ENCODE data around the gene FAM193A.
"Not testable (repeated sequence)": the region's sequence is repeated elsewhere in the genome, so short reads cannot be mapped to it uniquely, and the experiment has no call there.

Gene FAM193A

DNA sequence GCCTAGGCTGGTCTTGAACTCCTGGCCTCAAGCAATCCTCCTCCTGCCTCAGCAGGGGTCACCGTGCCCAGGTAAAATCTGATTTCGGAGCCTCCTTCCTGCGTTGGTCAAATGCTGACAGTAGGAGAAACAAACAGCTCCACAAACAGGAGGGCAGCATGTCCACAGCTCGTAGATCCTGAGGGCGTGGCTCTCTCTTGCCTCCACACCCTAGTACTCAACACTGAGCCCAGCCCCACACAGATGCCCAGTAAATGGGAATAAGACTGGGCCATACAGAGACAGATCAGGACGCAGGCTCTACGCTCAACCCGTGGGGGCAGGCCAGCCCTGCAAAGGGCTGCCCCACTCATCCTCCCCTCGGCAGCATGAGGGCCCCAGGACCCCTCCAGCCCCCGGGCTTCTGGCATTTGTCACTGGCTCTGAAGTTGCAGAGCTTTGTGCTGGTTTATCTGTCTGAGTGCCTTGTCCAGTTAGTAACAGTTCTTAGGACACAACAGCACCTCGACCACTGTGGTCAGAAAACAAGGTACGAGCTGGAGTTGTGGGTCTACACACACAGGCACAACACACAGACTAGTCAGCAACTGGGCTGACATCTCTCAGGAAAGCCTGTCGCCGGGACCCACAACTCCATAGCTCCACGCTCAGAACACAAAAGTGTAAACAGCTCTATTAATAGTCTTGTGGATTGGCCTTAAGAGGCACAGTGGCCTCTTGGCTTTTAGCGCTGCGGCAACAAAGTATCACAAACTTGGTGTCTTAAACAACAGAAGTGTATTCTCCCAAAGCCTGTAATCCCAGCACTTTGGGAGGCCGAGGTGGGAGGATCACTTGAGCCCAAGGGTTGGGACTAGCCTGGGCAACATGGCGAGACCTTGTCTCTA lies 214.5 kb downstream of the FAM193A start:
- no peak for DNase-seq (ENCODE audit: low read depth)

DNA sequence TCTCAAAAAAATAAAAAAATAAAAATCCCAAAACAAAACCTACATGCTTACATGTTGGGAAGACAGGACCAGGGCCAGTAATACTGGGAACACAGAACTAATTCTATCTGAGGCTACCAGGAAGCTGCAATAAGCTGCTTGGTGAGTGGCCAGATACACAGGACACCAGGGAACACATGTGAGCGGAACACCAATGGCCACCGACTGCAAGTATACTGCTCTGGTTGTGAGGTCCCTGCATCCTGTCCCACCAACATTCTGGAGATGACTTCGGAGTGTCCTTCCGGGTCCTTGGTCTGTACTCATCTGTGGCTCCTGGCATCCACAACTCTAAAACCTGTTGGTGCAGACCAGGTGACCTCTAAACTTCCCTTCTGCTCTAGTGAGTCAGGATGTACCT lies 217.0 kb downstream of the FAM193A start:
- DNase-seq (ENCODE audit: low read depth), result no peak

DNA sequence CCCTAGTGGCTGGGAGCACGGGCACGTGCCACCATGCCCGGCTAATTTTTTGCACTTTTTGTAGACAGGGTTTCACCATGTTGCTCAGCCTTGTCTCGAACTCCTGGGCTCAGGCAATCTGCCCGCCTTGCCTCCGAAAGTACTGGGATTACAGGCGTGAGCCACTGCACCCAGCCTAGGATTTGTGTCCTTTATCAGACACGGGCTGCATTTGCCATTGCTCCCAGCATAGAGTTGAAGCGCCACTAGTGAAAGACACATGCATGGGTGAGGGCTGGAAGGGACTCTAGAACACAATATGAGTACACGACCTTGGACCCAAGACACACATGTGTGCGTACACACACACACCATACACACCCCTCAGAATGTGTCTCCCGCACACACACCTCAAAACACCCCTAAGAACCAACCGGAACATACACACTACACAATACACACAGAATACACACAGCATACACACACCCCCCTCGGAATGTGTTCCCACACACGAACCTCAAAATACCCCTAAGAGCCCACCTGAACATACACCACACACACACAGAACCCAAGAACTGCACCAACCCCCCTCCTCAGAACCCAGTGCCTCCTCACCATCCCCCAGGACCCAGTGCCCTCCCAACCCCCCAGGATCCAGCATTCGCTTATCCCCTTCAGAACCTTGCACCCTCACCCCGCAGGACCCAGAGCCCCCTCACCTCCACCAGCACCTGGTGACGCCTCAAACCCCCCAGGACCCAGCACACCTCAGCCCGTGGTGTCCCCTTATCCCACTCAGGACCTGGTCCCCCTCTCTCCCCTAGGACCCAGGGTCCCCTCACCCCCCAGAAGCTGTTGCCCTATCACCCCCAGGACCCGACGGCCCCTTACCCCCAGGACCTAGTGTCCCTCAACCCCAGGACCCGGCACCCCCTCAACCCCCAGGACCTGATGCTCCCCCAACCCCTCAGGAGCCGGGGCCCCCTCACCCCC lies 218.7 kb downstream of the FAM193A start:
- no peak for DNase-seq (ENCODE audit: low read depth)

DNA sequence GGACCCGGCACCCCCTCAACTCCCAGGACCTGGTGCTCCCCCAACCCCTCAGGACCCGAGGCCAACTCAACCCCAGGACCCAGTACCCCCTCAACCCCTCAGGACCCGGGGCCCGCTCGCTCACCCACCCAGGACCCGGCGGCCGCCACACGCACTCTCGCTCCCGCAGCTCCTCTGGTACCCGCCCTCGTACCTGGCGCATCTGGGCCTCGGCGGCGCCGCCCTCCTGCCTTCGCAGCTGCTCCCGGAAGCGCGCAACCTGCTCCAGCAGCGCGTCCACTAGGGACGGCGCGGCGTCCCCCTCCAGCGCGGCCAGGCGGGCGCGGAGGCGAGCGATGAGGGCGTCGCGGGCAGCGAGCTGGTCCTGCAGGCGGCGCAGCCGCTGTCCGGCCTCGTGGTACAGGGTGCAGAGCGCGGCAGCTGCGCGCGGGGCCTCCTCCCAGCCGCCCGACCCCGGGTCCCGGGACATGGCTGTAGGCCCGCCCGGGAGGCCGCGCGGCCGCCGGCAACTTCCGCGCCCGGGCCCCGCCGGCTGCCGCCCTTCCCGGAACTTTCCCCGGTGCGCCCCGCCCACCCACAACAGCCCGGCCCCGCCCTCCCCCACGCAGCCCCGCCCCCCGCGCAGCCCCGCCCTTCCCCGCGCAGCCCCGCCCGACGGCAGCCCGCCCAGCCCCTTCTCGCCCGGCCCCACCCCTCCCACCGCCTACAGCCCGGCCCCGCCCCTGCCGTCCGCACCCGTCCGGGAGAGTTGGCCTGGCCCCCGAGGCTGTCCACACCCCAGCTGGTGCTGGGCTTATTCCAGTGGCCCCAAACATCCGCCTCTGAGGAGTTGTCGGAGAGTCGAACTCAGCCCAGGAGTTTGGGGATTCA lies 219.6 kb downstream of the FAM193A start, which contains the start of gene TNIP2:
TSS of gene TNIP2 (minus strand) at position 516 of the 870 bp plus-strand sequence. CDS start at position 469, 47 bp downstream.
- peak; percentile 51 for DNase-seq (ENCODE audit: low read depth)

DNA sequence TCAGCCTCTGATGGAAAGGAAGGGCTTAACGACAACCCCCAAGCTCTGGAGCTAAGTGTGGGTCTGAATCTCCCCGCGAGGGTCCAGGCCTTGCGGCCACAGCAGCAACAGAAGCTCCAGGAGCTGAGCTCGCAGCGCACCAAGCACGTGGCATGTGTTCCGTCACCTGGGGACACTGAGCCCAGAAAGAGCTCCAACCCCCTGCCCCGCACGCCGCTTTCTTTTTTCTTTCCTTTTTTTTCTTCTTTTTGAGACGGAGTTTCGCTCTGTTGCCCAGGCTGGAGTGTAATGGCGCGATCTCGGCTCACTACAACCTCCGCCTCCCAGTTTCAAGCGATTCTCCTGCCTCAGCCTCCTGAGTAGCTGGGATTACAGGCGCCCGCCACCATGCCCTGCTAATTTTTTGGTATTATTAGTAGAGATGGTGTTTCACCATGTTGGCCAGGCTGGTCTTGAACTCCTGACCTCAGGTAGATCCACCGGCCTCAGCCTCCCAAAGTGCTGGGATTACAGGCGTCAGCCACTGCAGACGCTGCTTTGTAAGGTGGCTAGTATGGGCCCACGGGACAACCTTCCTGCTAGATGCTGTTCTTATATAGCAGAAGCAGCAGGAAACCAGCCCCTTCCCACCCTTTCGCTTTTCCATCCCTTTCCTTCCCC lies 220.4 kb downstream of the FAM193A start:
- no peak for DNase-seq (ENCODE audit: low read depth)

DNA sequence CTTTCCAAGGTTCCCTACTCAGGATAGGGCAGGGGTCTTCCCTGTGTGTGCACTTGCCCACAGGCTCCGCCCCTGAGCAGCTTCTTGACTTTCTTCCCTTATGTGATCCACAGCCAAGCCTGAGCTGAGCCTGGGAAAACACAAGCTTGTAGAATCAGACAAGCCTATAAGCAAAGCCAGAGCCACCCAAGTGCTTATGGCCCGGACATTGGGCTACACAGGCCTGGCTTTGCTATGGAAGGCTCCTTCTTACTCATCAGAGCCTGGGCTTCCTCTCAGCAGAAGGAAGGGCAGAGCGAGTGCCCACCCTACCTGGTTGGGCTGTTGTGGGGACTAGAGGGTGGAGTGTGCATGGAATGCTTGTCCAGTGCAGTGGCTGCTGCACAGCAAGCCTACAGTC lies 221.0 kb downstream of the FAM193A start:
- DNase-seq (ENCODE audit: low read depth), result no peak

DNA sequence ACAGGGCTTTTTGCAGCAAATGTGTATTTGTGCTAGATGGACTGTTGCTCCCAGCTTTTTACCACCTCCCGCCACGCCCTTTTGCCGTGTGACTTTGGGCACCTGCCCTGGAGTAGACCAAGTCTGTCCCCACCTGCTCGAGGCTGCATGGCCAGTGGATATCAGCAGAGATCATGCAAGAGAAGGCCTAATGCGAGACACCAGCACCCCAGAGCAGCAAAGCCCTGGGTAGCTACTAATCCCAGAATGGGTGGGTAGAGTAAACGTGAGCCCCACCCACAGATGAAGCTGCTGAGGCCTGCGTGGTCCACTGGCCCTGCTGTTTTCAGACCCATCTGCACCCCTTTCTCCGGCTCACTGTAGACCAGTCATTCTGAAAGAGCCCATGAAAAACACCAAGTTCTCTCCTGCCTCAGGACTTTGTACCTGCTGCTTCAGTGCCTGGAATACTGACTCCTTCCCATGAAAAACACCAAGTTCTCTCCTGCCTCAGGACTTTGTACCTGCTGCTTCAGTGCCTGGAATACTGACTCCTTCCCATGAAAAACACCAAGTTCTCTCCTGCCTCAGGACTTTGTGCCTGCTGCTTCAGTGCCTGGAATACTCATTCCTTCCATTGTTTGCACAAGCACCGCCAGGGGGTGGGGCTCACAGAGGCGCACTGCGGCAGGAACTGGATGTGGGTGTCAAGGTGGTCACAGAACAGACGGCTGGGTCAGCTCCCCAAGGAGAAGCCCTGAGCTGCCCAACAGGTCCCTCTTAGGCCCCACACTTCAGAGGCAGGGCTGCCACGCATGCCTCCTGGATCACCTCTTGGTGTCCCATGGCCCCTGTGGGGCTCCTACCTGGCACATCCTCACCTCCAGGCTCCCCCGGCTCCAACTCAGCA lies 224.8 kb downstream of the FAM193A start:
- no peak for DNase-seq (ENCODE audit: low read depth)

DNA sequence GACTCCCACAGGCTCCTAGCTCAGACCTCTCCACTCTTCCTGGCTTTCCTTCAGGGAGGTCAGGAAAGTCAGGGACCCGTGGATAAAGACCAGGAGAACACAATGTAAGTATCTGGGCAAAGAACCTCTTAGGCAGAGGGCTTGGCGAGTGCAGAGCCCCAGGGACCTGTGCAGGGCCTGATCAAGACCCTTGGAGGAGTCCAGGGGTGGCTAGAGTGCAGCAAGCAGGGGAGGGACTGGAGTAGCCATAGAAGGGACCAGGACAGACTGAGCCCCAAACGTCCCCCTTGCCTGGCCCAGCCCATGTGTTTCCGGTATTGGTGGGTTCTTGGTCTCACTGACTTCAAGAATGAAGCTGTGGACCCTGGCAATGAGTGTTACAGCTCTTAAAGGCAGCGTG lies 225.6 kb downstream of the FAM193A start:
- no peak for DNase-seq (ENCODE audit: low read depth)

DNA sequence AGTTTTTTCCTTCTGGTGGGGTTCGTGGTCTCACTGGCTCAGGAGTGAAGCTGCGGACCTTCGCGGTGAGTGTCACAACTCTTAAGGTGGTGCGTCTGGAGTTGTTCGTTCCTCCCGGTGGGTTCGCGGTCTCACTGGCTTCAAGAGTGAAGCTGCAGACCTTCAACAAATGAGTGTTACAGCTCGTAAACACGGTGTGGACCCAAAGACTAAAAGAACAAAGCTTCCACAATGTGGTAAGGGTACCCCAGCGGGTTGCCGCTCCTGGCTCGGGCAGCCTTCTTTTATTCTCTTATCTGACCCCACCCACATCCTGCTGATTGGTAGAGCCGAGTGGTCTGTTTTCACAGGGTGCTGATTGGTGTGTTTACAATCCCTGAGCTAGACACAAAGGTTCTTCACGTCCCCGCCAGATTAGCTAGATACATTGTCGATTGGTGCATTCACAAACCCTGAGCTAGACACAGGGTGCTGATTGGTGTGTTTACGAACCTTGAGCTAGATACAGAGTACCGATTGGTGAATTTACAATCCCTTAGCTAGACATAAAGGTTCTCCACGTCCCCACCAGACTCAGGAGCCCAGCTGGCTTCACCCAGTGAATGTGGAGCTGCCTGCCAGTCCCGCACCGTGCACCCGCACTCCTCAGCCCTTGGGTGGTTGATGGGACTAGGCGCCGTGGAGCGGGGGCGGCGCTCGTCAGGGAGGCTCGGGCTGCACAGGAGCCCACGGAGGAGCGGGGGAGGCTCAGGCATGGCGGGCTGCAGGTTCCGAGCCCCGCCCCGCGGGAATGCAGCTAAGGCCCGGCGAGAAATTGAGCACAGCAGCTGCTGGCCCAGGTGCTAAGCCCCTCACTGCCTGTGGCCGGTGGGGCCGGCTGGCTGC lies 226.3 kb downstream of the FAM193A start:
- DNase-seq (ENCODE audit: low read depth), result not testable (repeated sequence)

DNA sequence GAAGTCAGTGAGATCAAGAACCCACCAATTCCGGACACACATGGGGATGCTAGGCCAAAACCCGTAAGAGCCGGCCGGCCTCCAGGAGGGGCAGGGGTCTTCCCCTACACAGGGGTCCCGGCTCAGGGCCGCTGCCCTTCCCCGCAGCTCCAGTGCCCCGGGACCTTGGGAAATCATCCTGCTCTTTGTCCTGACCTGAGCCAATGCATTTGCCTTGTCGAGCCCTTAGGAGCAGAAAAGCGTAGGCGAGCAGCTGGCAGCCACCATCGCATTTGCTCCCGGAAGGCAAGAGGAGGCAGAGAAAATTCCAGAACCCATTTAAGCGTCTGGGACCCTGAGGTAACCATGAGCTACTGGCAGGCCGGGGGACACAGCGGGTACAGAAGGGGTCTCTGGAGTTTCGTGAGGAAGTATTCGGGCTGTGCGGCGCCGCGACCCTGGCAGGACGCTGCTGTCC lies 227.1 kb downstream of the FAM193A start:
- no peak for DNase-seq (ENCODE audit: low read depth)

DNA sequence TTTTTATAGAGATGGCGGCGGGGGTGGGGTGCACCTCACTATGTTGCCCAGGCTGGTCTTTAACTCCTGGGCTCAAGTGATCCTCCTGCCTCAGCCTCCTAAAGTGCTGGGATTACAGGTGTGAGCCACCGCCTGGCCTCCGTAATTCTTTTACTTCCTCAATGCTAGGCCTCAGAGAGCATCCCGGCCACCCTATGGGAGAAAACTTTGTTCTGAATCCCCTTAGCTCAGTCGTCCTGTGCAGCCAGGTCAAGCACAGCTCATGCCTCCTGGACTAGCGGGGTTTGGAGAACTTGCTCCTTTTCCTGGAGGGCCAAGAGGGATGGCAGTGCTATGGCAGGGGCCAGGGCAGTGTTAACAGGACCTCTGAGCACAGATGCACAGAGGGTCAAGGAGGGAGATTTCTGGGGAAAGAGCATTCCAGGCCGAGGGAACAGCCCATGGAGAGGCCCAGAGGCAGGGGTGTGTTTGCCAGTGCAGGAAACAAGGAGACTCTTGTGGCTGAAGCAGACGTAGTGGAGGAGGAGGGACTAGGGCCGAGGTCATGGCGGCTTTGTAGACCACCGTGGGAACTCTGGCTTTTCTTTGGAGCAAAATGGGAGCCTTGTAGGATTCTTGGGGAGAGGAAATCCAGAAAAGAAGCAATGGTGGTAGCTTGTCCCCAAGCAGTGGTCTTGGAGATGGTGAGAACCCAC lies 229.5 kb downstream of the FAM193A start:
- DNase-seq (ENCODE audit: low read depth), result no peak

DNA sequence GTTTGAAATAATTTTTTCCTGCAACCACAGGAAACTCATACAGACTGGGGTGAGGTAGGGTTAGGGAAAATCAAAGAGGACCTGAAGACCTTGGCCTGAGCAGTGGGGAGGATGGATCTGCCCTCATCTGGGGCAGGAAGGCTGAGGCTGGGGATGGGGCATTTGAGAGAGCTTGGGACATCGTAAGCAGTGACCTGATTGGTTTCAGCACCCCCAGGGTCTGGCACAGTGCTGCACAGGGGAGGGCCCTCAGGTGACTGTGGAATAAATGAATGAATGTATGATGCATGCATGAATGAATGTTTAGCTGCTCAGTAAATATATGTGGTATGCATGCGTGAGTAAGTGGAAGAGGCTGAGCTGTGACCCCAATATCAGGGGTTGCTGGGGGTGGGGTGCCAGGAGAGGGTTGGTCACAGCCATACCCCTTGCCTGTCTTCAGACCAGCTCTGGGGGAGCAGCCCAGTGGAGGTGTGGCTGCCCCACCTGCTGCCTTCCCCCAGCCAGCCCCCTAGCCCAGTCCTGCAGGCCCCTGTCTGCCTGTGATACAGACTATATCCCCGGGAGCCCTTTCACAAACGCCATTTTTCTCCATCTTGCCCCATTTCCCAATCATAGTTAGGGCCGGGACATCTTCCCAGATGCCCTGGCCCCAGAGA lies 230.7 kb downstream of the FAM193A start:
- no peak for DNase-seq (ENCODE audit: low read depth)

DNA sequence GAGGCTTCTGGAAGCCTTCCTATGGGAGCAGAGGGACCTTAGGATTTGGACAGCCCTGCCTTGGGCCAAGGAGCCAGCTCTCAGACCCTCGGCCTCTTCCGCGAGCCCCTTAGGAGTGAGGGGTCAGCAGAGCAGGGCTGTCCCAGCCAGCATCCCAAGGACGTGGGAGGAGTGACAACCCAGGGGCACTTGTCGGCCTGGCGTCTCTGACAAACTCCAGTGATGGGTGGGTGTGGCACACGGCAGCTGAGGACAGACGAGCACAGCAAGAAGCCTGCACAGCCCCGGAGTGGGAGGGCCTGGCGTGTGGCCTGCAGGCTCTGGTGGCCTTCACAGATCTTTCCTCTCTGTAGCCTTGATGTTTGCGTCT lies 231.2 kb downstream of the FAM193A start:
- DNase-seq (ENCODE audit: low read depth), result no peak

DNA sequence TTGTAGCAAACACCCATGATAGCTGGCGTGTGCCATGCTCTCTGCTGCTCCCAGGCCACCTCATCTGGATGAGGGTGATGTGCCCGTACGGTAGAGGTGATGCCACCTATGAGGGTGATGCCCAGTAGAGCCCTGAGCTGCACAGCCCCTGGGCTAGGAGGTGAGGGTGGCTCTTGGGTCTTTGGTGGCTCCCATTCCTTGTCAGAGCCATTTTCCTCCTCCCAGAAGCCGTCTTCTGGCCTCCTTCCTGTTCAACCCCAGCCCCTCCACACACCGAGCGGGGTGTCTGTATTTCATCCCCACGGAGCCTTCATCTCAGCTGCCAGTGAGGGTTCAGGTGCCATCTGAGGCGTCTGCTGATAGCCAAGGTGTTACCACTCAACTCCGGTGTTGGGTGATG lies 231.7 kb downstream of the FAM193A start:
- DNase-seq (ENCODE audit: low read depth), result no peak

DNA sequence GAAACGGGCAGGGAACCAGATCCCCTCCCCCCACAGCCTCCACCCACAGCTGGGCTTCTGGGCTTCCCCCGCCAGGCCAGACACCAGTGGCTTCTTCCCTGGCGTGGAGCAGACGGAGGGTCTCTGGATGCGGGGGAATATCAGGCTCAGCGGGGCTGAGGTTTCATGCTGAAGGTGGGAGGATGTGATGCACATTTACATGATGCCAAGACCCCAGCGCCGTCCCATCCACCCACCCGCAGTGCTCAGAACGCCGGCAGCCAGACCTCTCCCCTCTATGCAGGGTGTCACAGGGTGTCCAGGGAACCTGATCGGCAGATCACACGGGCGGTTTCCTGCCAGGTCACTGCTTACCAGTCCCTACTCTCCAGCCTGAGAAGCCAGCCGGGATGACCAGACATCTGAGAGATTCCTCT lies 232.5 kb downstream of the FAM193A start:
- no peak for DNase-seq (ENCODE audit: low read depth)

DNA sequence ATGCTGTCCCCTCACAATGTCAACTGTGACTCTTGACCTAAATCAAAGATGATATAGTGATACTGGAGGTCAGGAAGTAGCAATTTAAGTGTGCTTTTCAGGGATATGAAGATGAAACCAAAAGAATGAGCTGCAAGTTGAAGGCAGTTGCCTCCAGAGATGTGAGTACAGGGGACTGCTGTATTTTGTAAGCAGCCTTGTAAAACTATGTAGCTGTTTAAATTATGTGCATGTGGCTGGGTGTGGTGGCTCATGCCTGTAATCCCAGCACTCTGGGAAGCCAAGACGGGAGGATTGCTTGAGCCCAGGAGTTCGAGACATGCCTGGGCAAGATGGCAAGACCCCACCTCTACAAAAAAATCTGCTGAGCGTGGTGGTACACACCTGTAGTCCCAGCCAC lies 234.8 kb downstream of the FAM193A start:
- no peak for DNase-seq (ENCODE audit: low read depth)

DNA sequence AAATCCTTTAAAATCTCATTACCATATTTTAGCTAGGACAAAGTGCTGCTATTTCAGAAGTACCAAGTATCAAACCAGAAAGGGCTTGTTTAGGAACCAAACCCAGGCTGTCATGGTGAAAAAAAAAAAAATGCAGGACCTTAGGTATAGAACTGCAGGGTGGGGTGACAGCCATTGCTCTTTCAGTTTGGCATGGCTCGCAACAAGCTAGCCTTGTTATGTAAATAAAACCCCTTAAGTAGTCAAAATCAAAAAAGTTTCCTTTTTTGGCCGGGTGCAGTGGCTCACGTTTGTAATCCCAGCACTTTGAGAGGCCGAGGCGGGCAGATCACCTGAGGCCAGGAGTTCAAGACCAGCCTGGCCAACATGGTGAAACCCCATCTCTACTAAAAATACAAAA lies 244.2 kb downstream of the FAM193A start:
- DNase-seq (ENCODE audit: low read depth), result not testable (repeated sequence)

DNA sequence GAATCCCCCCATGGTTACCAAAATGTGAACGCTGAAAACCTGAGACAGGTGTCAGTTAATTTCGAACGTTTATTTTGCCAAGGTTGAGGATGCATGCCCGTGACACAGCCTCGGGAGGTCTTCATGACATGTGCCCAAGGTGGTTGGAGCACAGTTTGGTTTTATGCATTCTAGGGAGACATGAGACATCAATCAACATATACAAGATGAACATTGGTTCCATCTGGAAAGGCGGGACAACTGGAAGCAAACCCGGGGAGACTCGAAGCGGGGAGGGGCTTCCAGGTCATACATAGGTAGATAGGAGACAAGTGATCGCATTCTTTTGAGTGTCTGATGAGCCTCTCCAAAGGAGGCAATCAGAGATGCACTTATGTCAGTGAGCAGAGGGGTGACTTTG lies 245.5 kb downstream of the FAM193A start:
- no peak for DNase-seq (ENCODE audit: low read depth)

All from GM04504 (cell line).